Hypothalamus (tissue), 51 donors: ENCODE results near the gene HDAC4.
A peak's percentile ranks its signal among the peaks of the same experiment; 100 is the strongest.

ENCODE experiments used
- DNase-seq, 51 donors: peaks; one replicate each; lab custom pipeline; 2025; lab: John Stamatoyannopoulos, UW

The HDAC4 gene

GRCh38 chr2:239355139-239355538, 45.7 kb downstream of the HDAC4 start:
- no peak for DNase-seq

- no peak for DNase-seq
Observed at GRCh38 chr2:239354791-239355136, 46.1 kb downstream of the HDAC4 start.

GRCh38 chr2:239354132-239354790, 46.6 kb downstream of the HDAC4 start:
- DNase-seq: no peak

- DNase-seq: no peak
Observed at GRCh38 chr2:239353692-239354091, 47.1 kb downstream of the HDAC4 start.

- no peak for DNase-seq
Observed at GRCh38 chr2:239351687-239352086, 49.1 kb downstream of the HDAC4 start.

- DNase-seq: no peak
Observed at GRCh38 chr2:239349453-239350135, 51.2 kb downstream of the HDAC4 start.

GRCh38 chr2:239348563-239349452, 52.0 kb downstream of the HDAC4 start:
- DNase-seq: peak in 1 of 51 donors; percentile 59

GRCh38 chr2:239346676-239347075, 54.1 kb downstream of the HDAC4 start:
- no peak for DNase-seq

GRCh38 chr2:239345251-239345650, 55.6 kb downstream of the HDAC4 start:
- DNase-seq: no peak

GRCh38 chr2:239344857-239345216, 56.0 kb downstream of the HDAC4 start:
- no peak for DNase-seq

- DNase-seq: peak in 4 of 51 donors; percentile 45 to 78 (median 56)
Observed at GRCh38 chr2:239343946-239344856, 56.6 kb downstream of the HDAC4 start.

- DNase-seq: no peak
Observed at GRCh38 chr2:239343460-239343859, 57.4 kb downstream of the HDAC4 start.

- DNase-seq: no peak
Observed at GRCh38 chr2:239341840-239342239, 59.0 kb downstream of the HDAC4 start.

- DNase-seq: no peak
Observed at GRCh38 chr2:239341146-239341732, 59.6 kb downstream of the HDAC4 start.

- peak in 1 of 51 donors; percentile 36 for DNase-seq
Observed at GRCh38 chr2:239339726-239340601, 60.9 kb downstream of the HDAC4 start.

GRCh38 chr2:239339241-239339640, 61.6 kb downstream of the HDAC4 start:
- DNase-seq: no peak

- no peak for DNase-seq
Observed at GRCh38 chr2:239337877-239338484, 62.8 kb downstream of the HDAC4 start.

GRCh38 chr2:239337122-239337876, 63.5 kb downstream of the HDAC4 start:
- DNase-seq: peak in 9 of 51 donors; percentile 29 to 59 (median 46)
